HG03520 (cell line): Measurements from ENCODE around the gene MIER2.

ENCODE experiments used
- ATAC-seq: cut with Tn5 transposase; IDR thresholded peaks from one replicate; pipeline ENCODE4 v1.9.1; 2021; ENCODE audit warnings: mild to moderate bottlenecking, moderate library complexity; ENCODE audit not compliant: unreplicated experiment

The MIER2 gene

GRCh38 chr19:334296-335071 is 10.1 kb downstream of the MIER2 start:
- ATAC-seq = no peak

GRCh38 chr19:330503-330902 is 14.1 kb downstream of the MIER2 start:
- no peak for ATAC-seq

- no peak for ATAC-seq
Measured at GRCh38 chr19:329876-330275, 14.7 kb downstream of the MIER2 start.

- ATAC-seq = no peak
Measured at GRCh38 chr19:328025-328505, 16.5 kb downstream of the MIER2 start.

- ATAC-seq = no peak
Measured at GRCh38 chr19:327291-328024, 17.1 kb downstream of the MIER2 start.

GRCh38 chr19:326871-327270 is 17.7 kb downstream of the MIER2 start:
- ATAC-seq = no peak

GRCh38 chr19:325937-326565 is 18.5 kb downstream of the MIER2 start:
- ATAC-seq = no peak

- ATAC-seq = no peak
Measured at GRCh38 chr19:325173-325936, 19.2 kb downstream of the MIER2 start.

- no peak for ATAC-seq
Measured at GRCh38 chr19:324716-325115, 19.9 kb downstream of the MIER2 start.

GRCh38 chr19:322616-323015 is 22.0 kb downstream of the MIER2 start:
- ATAC-seq = no peak

GRCh38 chr19:318509-318774 is 26.2 kb downstream of the MIER2 start:
- ATAC-seq = no peak

- ATAC-seq = no peak
Measured at GRCh38 chr19:317710-318508, 26.7 kb downstream of the MIER2 start.

- ATAC-seq = no peak
Measured at GRCh38 chr19:315811-316210, 28.8 kb downstream of the MIER2 start.

- ATAC-seq = no peak
Measured at GRCh38 chr19:313988-314815, 30.4 kb downstream of the MIER2 start.

- ATAC-seq = no peak
Measured at GRCh38 chr19:313169-313987, 31.2 kb downstream of the MIER2 start.

GRCh38 chr19:311813-312261 is 32.8 kb downstream of the MIER2 start:
- no peak for ATAC-seq

- ATAC-seq = no peak
Measured at GRCh38 chr19:310781-311496, 33.7 kb downstream of the MIER2 start.

- no peak for ATAC-seq
Measured at GRCh38 chr19:310141-310651, 34.4 kb downstream of the MIER2 start.
